GM18499 (cell line): ENCODE data around the gene SRR.
"Not testable (repeated sequence)": the region's sequence is repeated elsewhere in the genome, so short reads cannot be mapped to it uniquely, and the experiment has no call there.

ENCODE experiments used
- ATAC-seq: cut with Tn5 transposase; IDR thresholded peaks from one replicate; pipeline ENCODE4 v1.9.1; 2021; ENCODE audit warnings: moderate number of reproducible peaks; ENCODE audit not compliant: insufficient read depth, unreplicated experiment

Gene SRR

GRCh38 chr17:2289878-2290478 is 13.8 kb upstream of the SRR start:
- ATAC-seq = no peak

- no peak for ATAC-seq
Measured at GRCh38 chr17:2292100-2292499, 11.7 kb upstream of the SRR start.

- no peak for ATAC-seq
Measured at GRCh38 chr17:2295575-2295974, 8.2 kb upstream of the SRR start.

- ATAC-seq = no peak
Measured at GRCh38 chr17:2297023-2297422, 6.7 kb upstream of the SRR start.

GRCh38 chr17:2299136-2299535 is 4.6 kb upstream of the SRR start:
- no peak for ATAC-seq

- no peak for ATAC-seq
Measured at GRCh38 chr17:2299756-2300155, 4.0 kb upstream of the SRR start.

- no peak for ATAC-seq
Measured at GRCh38 chr17:2302778-2303203, 959 bp upstream of the SRR start.

- no peak for ATAC-seq
Measured at GRCh38 chr17:2304931-2305330, 1.2 kb downstream of the SRR start.

- no peak for ATAC-seq
Measured at GRCh38 chr17:2309338-2310154, 5.8 kb downstream of the SRR start.

GRCh38 chr17:2312736-2313135 is 9.0 kb downstream of the SRR start:
- no peak for ATAC-seq

GRCh38 chr17:2316916-2317205 is 13.1 kb downstream of the SRR start:
- ATAC-seq = not testable (repeated sequence)

GRCh38 chr17:2317796-2318195 is 14.0 kb downstream of the SRR start:
- no peak for ATAC-seq

- no peak for ATAC-seq
Measured at GRCh38 chr17:2319051-2319450, 15.3 kb downstream of the SRR start.

- no peak for ATAC-seq
Measured at GRCh38 chr17:2321399-2321798, 17.6 kb downstream of the SRR start.

GRCh38 chr17:2323629-2324314 is 20.0 kb downstream of the SRR start:
- ATAC-seq = no peak

- no peak for ATAC-seq
Measured at GRCh38 chr17:2331303-2331702, 27.6 kb downstream of the SRR start.

- no peak for ATAC-seq
Measured at GRCh38 chr17:2335726-2336214, 32.0 kb downstream of the SRR start.

GRCh38 chr17:2336215-2336851 is 32.6 kb downstream of the SRR start, which contains the start of gene TSR1:
Gene TSR1, minus strand, starts transcription at chr17:2336457. Its CDS starts 30 bp downstream, at chr17:2336427.
- ATAC-seq = no peak

GRCh38 chr17:2336852-2337543 is 33.2 kb downstream of the SRR start, which contains the start of gene SGSM2:
Gene SGSM2, plus strand, starts transcription at chr17:2337501. Its CDS starts 188 bp downstream, at chr17:2337689.
- ATAC-seq = no peak
